Activated T-helper 1 cell treated with anti-CD3 and anti-CD28 coated beads, Interleukin-12 subunit alpha, Interleukin-12 subunit beta, Interleukin-2, Interleukin-4 antibody, amounts not matched to agents 30 ng/mL and 10 ng/mL and 1 ng/mL, durations not matched to agents 14 hours and 24 hours and 36 hours (primary cell): ENCODE measurements around the gene ELMOD1. TPM values are rescaled to one million over a fixed set of nuclear protein-coding genes. Genes with fewer than 3 reads are reported as not detected.

Experiments
- DNase-seq: peaks from one replicate; pipeline ENCODE4 v3.0.0; 2021; ENCODE audit warnings: low spot score
- H3K27ac Mint-ChIP-seq: one replicate; pipeline ENCODE4 v1.8.0; 2021; ENCODE audit warnings: mild to moderate bottlenecking, mixed read lengths
- H3K27me3 Mint-ChIP-seq: one replicate; pipeline ENCODE4 v1.8.0; 2022; ENCODE audit warnings: mild to moderate bottlenecking, moderate library complexity, mixed read lengths; ENCODE audit not compliant: insufficient read depth
- H3K36me3 Mint-ChIP-seq: one replicate; pipeline ENCODE4 v1.8.0; 2021; ENCODE audit warnings: low read depth, mixed read lengths
- H3K4me1 Mint-ChIP-seq: one replicate; pipeline ENCODE4 v1.8.0; 2021; ENCODE audit warnings: low read depth, mixed read lengths
- H3K4me3 Mint-ChIP-seq: one replicate; pipeline ENCODE4 v1.8.0; 2021; ENCODE audit warnings: mild to moderate bottlenecking, moderate library complexity, mixed read lengths
- H3K9me3 Mint-ChIP-seq: one replicate; pipeline ENCODE4 v1.8.0; 2021; ENCODE audit warnings: mixed read lengths
- intact Hi-C: fragments of 100-400 bp; cut with micrococcal nuclease; formaldehyde crosslinking; loops from one replicate; pipeline ENCODE4 v1.15.1; 2024
- total RNA-seq: library from RNA; stranded (reverse); gene quantifications from 2 replicates; pipeline ENCODE4 v1.2.3, GENCODE V29; 2022

The ELMOD1 gene
- total RNA-seq, 1 donor from 2014 or later: not detected

GRCh38 chr11:107591378-107592230 lies 657 bp downstream of the ELMOD1 start:
- peak overlapping the region; percentile 83 for H3K4me3 Mint-ChIP-seq
- DNase-seq: peak; percentile 17
- peaks cover 4% of the 10 kb centered on the region for H3K9me3 Mint-ChIP-seq
- H3K27me3 Mint-ChIP-seq: peaks cover 88% of the 10 kb centered on the region
- H3K36me3 Mint-ChIP-seq: peaks cover 3% of the 10 kb centered on the region
- peaks cover 26% of the 10 kb centered on the region for H3K4me1 Mint-ChIP-seq
- intact Hi-C loops: loop anchor here (1.0 to 5.0 kb wide), 4 partner anchors 15 to 336 kb away; partner anchors contain the start of genes ALKBH8 and RAB39A
- no peak overlapping the region for H3K27ac Mint-ChIP-seq

DNA sequence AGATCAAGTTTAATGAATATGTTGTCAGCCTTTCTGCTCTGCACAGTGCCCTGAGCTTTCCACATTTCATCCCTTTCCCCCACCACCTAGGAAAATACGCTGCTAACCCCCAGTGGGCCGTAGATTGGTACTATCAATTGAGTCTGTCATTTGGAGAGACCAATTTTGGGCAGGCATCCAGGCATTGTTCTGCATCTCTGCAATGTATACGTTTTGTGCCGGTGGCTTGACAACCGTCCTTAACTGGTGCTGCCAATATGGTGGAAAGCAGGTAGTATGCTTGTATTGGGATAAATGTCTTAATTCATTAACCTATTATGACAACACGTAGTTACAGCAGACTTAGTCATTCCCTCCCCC lies 1.3 kb downstream of the ELMOD1 start:
- Mint-ChIP-seq H3K4me1 (peaks cover 26% of the 10 kb centered on the region), H3K27ac (no peak overlapping the region), H3K36me3 (peaks cover 3% of the 10 kb centered on the region), H3K9me3 (peaks cover 4% of the 10 kb centered on the region), H3K27me3 (peaks cover 82% of the 10 kb centered on the region), H3K4me3 (peak overlapping the region; percentile 83)
- intact Hi-C loops: loop anchor here (1.0 to 5.0 kb wide), 4 partner anchors 16 to 335 kb away; partner anchors contain the start of genes ALKBH8 and RAB39A
- no peak for DNase-seq

DNA sequence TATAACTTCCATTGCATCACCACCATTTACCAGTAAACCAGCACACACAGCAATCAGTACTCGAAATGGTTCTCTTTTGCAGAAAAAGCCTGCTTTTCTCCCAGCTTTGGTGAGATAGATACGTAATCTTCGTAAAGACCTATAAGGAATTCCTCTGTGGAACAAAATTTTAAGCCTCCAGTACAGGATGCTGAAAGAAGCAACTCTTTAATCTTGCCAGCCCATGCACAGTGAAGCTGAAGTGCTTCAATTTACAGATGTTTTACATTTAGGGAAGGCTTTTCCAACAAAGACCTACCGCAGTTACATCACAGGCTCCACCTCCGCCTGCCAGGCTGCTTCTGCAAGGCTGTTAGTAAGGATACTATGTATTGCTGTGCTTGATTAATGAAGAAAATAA lies 1.9 kb downstream of the ELMOD1 start:
- Mint-ChIP-seq H3K27ac (no peak overlapping the region), H3K9me3 (peaks cover 4% of the 10 kb centered on the region), H3K27me3 (peaks cover 76% of the 10 kb centered on the region), H3K36me3 (peaks cover 3% of the 10 kb centered on the region), H3K4me1 (peaks cover 26% of the 10 kb centered on the region), H3K4me3 (no peak overlapping the region)
- DNase-seq: no peak
- intact Hi-C loops: loop anchor here (1.0 to 5.0 kb wide), 4 partner anchors 17 to 334 kb away; partner anchors contain the start of genes ALKBH8 and RAB39A

DNA sequence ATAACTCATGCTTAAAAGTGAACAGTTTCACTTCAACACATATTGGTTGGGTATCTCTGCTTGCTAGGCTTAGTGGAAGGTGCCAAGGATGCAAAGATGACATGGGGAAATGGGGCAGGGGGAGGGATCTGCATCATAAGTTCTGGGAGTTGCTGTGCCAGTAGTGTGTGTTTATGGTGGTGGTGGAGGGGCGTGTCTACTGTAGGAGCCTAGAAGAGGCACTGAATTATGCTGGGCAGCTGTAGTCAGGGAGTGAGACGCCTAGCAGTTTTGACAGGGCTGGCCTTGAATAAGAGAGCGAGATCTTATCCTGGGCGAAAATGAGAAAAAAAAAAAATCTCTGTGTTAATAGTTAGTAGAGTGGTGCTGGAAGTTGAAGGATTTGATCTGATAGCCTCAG lies 3.0 kb downstream of the ELMOD1 start:
- H3K27ac Mint-ChIP-seq: no peak overlapping the region
- no peak overlapping the region for H3K4me3 Mint-ChIP-seq
- peaks cover 26% of the 10 kb centered on the region for H3K4me1 Mint-ChIP-seq
- peaks cover 70% of the 10 kb centered on the region for H3K27me3 Mint-ChIP-seq
- H3K36me3 Mint-ChIP-seq: peaks cover 3% of the 10 kb centered on the region
- no peaks in the 10 kb centered on the region for H3K9me3 Mint-ChIP-seq
- no peak for DNase-seq
- intact Hi-C loops: loop anchor here (2.0 to 5.0 kb wide), 2 partner anchors 247 to 333 kb away; partner anchors contain the start of gene RAB39A

DNA sequence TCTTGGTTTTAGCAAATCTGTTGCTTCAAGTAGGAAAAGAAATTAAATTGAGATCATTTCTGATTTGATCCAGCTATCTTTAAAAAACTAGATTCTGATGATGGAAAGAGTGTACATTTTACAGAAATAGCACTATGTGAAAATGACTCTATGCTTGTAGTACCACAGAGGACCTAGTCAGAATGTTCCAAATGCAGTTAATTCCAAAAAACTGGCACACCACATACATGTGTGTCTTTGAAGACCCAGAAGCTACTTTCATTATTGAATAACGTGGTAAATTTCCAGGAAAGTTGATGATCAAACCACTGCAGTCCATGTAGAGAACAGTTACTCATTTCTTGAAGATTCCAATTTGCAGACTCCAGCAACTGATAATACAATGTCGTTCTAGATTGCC lies 3.8 kb downstream of the ELMOD1 start:
- no peak overlapping the region for H3K27ac Mint-ChIP-seq
- DNase-seq: no peak
- peaks cover 67% of the 10 kb centered on the region for H3K27me3 Mint-ChIP-seq
- no peaks in the 10 kb centered on the region for H3K36me3 Mint-ChIP-seq
- intact Hi-C loops: loop anchor here (5.0 kb wide), 1 partner anchor 333 kb away; the partner anchor contains the start of gene RAB39A
- H3K4me1 Mint-ChIP-seq: peaks cover 24% of the 10 kb centered on the region
- H3K9me3 Mint-ChIP-seq: no peaks in the 10 kb centered on the region
- no peak overlapping the region for H3K4me3 Mint-ChIP-seq

DNA sequence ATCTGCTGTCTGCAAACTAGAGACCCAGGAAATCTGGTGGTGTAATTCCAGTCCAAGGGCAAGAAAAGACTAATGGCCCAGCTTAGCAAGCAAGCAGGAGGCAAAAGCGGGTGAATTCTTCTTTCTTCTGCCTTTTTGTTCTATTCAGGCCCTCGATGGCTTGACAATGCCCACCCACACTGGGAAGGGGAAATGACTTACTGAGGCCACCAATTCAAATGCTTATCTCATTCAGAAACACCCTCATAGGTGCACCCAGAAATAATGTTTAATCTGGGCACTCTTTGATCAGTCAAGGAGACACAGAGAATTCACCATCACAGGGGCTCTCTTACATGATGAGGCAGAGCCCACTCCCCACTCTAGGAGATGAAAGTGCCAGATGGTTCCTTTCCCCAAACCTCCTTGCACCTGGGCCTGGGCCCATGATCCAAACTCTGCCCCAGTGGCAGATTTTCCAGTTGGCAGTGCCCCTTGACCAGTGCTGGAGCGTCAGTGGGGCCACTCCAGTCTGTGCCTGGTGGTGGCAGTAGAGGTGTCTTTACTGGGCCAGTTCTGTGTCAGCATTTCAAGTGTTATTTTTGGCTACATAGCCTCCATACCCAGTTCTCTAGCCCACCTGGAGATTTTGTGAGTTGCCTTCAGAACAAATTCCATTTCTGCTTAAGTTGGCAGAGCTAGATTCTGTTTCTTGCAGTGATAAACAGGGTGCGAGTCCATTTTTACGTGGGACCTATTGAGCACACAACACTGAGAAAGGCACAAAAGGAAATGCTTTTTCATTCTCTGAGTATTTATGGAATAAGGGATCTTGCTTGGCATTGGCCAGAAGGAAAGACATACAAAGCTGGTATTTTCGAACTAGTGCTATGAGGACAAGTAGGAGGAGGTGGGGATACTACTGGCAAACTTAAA lies 7.5 kb downstream of the ELMOD1 start:
- H3K36me3 Mint-ChIP-seq: no peaks in the 10 kb centered on the region
- H3K27ac Mint-ChIP-seq: no peak overlapping the region
- no peak overlapping the region for H3K4me3 Mint-ChIP-seq
- no peak for DNase-seq
- no peaks in the 10 kb centered on the region for H3K4me1 Mint-ChIP-seq
- intact Hi-C loops: no loop called here
- H3K27me3 Mint-ChIP-seq: peaks cover 55% of the 10 kb centered on the region
- H3K9me3 Mint-ChIP-seq: no peaks in the 10 kb centered on the region

- Mint-ChIP-seq H3K4me3 (no peak overlapping the region), H3K9me3 (no peaks in the 10 kb centered on the region), H3K36me3 (no peaks in the 10 kb centered on the region), H3K27ac (no peak overlapping the region), H3K4me1 (no peaks in the 10 kb centered on the region), H3K27me3 (peaks cover 27% of the 10 kb centered on the region)
- intact Hi-C loops: no loop called here
- no peak for DNase-seq
Observed at GRCh38 chr11:107605061-107606006, 14.4 kb downstream of the ELMOD1 start.

GRCh38 chr11:107606141-107606540 lies 15.2 kb downstream of the ELMOD1 start:
- Mint-ChIP-seq H3K36me3 (no peaks in the 10 kb centered on the region), H3K4me3 (no peak overlapping the region), H3K27ac (no peak overlapping the region), H3K27me3 (peaks cover 25% of the 10 kb centered on the region), H3K4me1 (no peaks in the 10 kb centered on the region), H3K9me3 (no peaks in the 10 kb centered on the region)
- intact Hi-C loops: no loop called here
- no peak for DNase-seq

DNA sequence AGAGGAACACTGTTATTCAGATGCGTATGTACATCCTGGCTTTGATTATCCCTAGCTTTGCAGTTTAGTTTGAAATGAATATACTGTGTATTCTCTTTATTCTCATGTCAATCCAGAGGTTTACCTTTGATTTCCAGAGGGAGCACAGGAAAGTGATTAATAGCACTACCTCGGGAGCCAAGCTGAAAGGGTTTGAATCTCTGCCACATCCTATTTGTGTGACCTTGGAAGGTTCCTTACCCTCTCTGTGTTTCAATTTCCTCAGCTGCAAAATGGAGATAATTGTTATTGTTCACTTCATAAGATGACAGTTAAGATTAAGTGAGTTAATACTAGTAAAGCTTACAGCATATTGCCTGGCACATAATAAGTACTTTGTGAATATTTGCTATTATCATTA lies 17.9 kb downstream of the ELMOD1 start:
- intact Hi-C loops: no loop called here
- H3K27ac Mint-ChIP-seq: no peak overlapping the region
- DNase-seq: no peak
- no peak overlapping the region for H3K4me3 Mint-ChIP-seq
- H3K27me3 Mint-ChIP-seq: peaks cover 11% of the 10 kb centered on the region
- H3K9me3 Mint-ChIP-seq: no peaks in the 10 kb centered on the region
- H3K36me3 Mint-ChIP-seq: no peaks in the 10 kb centered on the region
- H3K4me1 Mint-ChIP-seq: no peaks in the 10 kb centered on the region

GRCh38 chr11:107609400-107610218 lies 18.7 kb downstream of the ELMOD1 start:
- no peak overlapping the region for H3K4me3 Mint-ChIP-seq
- DNase-seq: no peak
- no peaks in the 10 kb centered on the region for H3K9me3 Mint-ChIP-seq
- H3K4me1 Mint-ChIP-seq: no peaks in the 10 kb centered on the region
- intact Hi-C loops: no loop called here
- H3K27ac Mint-ChIP-seq: no peak overlapping the region
- H3K36me3 Mint-ChIP-seq: no peaks in the 10 kb centered on the region
- H3K27me3 Mint-ChIP-seq: peaks cover 5% of the 10 kb centered on the region

- DNase-seq: no peak
- Mint-ChIP-seq H3K27me3 (peaks cover 9% of the 10 kb centered on the region), H3K36me3 (no peaks in the 10 kb centered on the region), H3K4me3 (no peak overlapping the region), H3K4me1 (no peaks in the 10 kb centered on the region), H3K27ac (no peak overlapping the region), H3K9me3 (no peaks in the 10 kb centered on the region)
- intact Hi-C loops: no loop called here
Observed at GRCh38 chr11:107612445-107612844, 21.5 kb downstream of the ELMOD1 start.
